A549 (cell line): Measurements from ENCODE around the gene MRFAP1. TPM values are rescaled to one million over a fixed set of nuclear protein-coding genes. Genes with fewer than 3 reads are reported as not detected.

Source experiments
- ATAC-seq, 2 experiments: fragments of 200-7000 bp in 1 of 2; fragments of >200 bp in 1 of 2; cut with Nextera tagmentation in 1 of 2; cut with Tn5 transposase in 1 of 2; 3 replicates each; pipeline versions ENCODE4 v1.8.0 to v1.9.1; 2018 to 2020; ENCODE audit warnings: mild to moderate bottlenecking in 1 of 2, moderate library complexity in 1 of 2
- CTCF ChIA-PET: fragments of 300-600 bp; sonication (Branson Sonifier 250); formaldehyde crosslinking; extraction: SDS; loops from one replicate; lab custom pipeline; 2021; ENCODE audit warnings: antibody characterized with exemption, inconsistent platforms; lab: Yijun Ruan, JAX
- POLR2A ChIA-PET: fragments of 350-600 bp; formaldehyde crosslinking; extraction: SDS; loops from one replicate; lab custom pipeline; 2021; ENCODE audit warnings: antibody characterized with exemption, inconsistent platforms; lab: Yijun Ruan, JAX
- DNase-seq, 2 experiments: peaks; one replicate each; pipeline versions ENCODE4 v3.0.0 to v3.0.0-alpha.2; 2011 to 2016; ENCODE audit warnings: low read depth in 1 of 2, low spot score in 1 of 2
- FAIRE-seq: peaks from 2 replicates; lab custom pipeline; 2011; peaks lifted over from hg19 to GRCh38; lab: Jason Lieb, UNC
- H3K27ac ChIP-seq, 2 experiments: fragments of >200 bp; sonication (Bioruptor Twin); formaldehyde crosslinking; 3 replicates each; pipeline ENCODE4 v1.5.1; 2016 to 2017
- H3K4me1 ChIP-seq: fragments of >200 bp; sonication (Bioruptor Twin); formaldehyde crosslinking; 3 replicates; pipeline ENCODE4 v1.6.1; 2016
- H3K4me2 ChIP-seq: fragments of >200 bp; sonication (Bioruptor Twin); formaldehyde crosslinking; 3 replicates; pipeline ENCODE4 v1.6.1; 2016
- H3K4me3 ChIP-seq: fragments of >200 bp; sonication (Bioruptor Twin); formaldehyde crosslinking; 3 replicates; pipeline ENCODE4 v1.5.1; 2016
- H3K9me3 ChIP-seq: fragments of >200 bp; sonication (Bioruptor Twin); formaldehyde crosslinking; 3 replicates; pipeline ENCODE4 v1.6.1; 2016
- CBX2 ChIP-seq: fragments of 200-600 bp; sonication (generic); IDR thresholded peaks from 2 replicates; pipeline ENCODE4 v1.6.1; 2016; ENCODE audit warnings: low read depth, mild to moderate bottlenecking, borderline replicate concordance
- CBX8 ChIP-seq: fragments of 200-600 bp; sonication (generic); IDR thresholded peaks from 2 replicates; pipeline ENCODE4 v1.6.1; 2016
- CEBPB ChIP-seq, 2 experiments: fragments of >200 bp in 1 of 2; sonication (Bioruptor Twin) in 1 of 2; formaldehyde crosslinking in 1 of 2; IDR thresholded peaks; 2 replicates each; pipeline ENCODE4 v1.6.1; 2012 to 2016
- CHD2 ChIP-seq: fragments of 150-350 bp; IDR thresholded peaks from 2 replicates; pipeline ENCODE4 v1.6.1; 2014; ENCODE audit warnings: low read length; ENCODE audit not compliant: partially characterized antibody
- CHD4 ChIP-seq: fragments of 200-600 bp; sonication (generic); IDR thresholded peaks from 2 replicates; pipeline ENCODE4 v1.6.1; 2016; ENCODE audit warnings: antibody characterized with exemption, mild to moderate bottlenecking, borderline replicate concordance
- EHF ChIP-seq: fragments of 250-450 bp; sonication (Bioruptor Pico); IDR thresholded peaks from 2 replicates; pipeline ENCODE4 v1.5.0; 2020; ENCODE audit warnings: mild to moderate bottlenecking
- ESRRA ChIP-seq: fragments of 150-350 bp; IDR thresholded peaks from 2 replicates; pipeline ENCODE4 v1.6.1; 2014; ENCODE audit warnings: mild to moderate bottlenecking, low read length, borderline replicate concordance
- HDAC2 ChIP-seq: fragments of 200-600 bp; sonication (generic); IDR thresholded peaks from 2 replicates; pipeline ENCODE4 v1.6.1; 2016
- HEYL ChIP-seq: fragments of 250-450 bp; sonication (Bioruptor Pico); IDR thresholded peaks from 2 replicates; pipeline ENCODE4 v1.8.0; 2021; ENCODE audit warnings: mild to moderate bottlenecking, moderate library complexity
- HOXA7 ChIP-seq: fragments of 250-450 bp; sonication (Bioruptor Pico); IDR thresholded peaks from 2 replicates; pipeline ENCODE4 v1.5.0; 2020; ENCODE audit warnings: mild to moderate bottlenecking, moderate library complexity
- HOXB13 ChIP-seq: fragments of 250-450 bp; sonication (Bioruptor Pico); IDR thresholded peaks from 2 replicates; pipeline ENCODE4 v1.5.0; 2020; ENCODE audit warnings: low read depth, mild to moderate bottlenecking, moderate library complexity
- JUN ChIP-seq, 2 experiments: fragments of >200 bp; sonication (Bioruptor Twin); formaldehyde crosslinking; IDR thresholded peaks; 2 replicates in 1 of 2; 3 replicates in 1 of 2; pipeline ENCODE4 v1.6.1; 2016 to 2017
- KDM1A ChIP-seq: fragments of 200-600 bp; sonication (generic); IDR thresholded peaks from 2 replicates; pipeline ENCODE4 v1.6.1; 2016; ENCODE audit warnings: low read depth, mild to moderate bottlenecking
- MAFK ChIP-seq: fragments of 450-650 bp; IDR thresholded peaks from 2 replicates; pipeline ENCODE4 v1.6.1; 2014; ENCODE audit not compliant: partially characterized antibody
- MAZ ChIP-seq: fragments of 150-350 bp; IDR thresholded peaks from 2 replicates; pipeline ENCODE4 v1.6.1; 2014; ENCODE audit warnings: antibody characterized with exemption, low read depth, low read length, borderline replicate concordance
- MYC ChIP-seq: IDR thresholded peaks from 2 replicates; pipeline ENCODE4 v1.6.1; 2012; ENCODE audit warnings: mild to moderate bottlenecking, inconsistent platforms, low read length, improper control_type of control experiment, borderline replicate concordance
- NR3C1 ChIP-seq: fragments of >200 bp; sonication (Bioruptor Twin); formaldehyde crosslinking; IDR thresholded peaks from 3 replicates; pipeline ENCODE4 v1.6.1; 2017
- PHF8 ChIP-seq: fragments of 200-600 bp; sonication (generic); IDR thresholded peaks from 2 replicates; pipeline ENCODE4 v1.6.1; 2016; ENCODE audit warnings: low read depth, mild to moderate bottlenecking, antibody characterized with exemption, moderate library complexity, borderline replicate concordance
- POLR2A ChIP-seq: IDR thresholded peaks from 2 replicates; pipeline ENCODE4 v1.6.1; 2012; ENCODE audit warnings: mild to moderate bottlenecking, low read length
- POLR2AphosphoS2 ChIP-seq: conservative IDR thresholded peaks from 2 replicates; pipeline ENCODE4 v1.6.1; 2012; ENCODE audit warnings: low read length, improper control_type of control experiment, inconsistent platforms
- RAD21 ChIP-seq, 2 experiments: fragments of >200 bp in 1 of 2; sonication (Bioruptor Twin) in 1 of 2; formaldehyde crosslinking in 1 of 2; IDR thresholded peaks in 1 of 2; conservative IDR thresholded peaks in 1 of 2; 2 replicates in 1 of 2; 3 replicates in 1 of 2; pipeline ENCODE4 v1.6.1; 2012 to 2018; ENCODE audit warnings: inconsistent platforms in 1 of 2
- RCOR1 ChIP-seq: fragments of 150-350 bp; IDR thresholded peaks from 2 replicates; pipeline ENCODE4 v1.6.1; 2014; ENCODE audit warnings: antibody characterized with exemption, low read length, low read depth
- RFX5 ChIP-seq: fragments of 450-650 bp; IDR thresholded peaks from 2 replicates; pipeline ENCODE4 v1.7.1; 2014; ENCODE audit warnings: antibody characterized with exemption, mild to moderate bottlenecking, moderate library complexity
- ZC3H11A ChIP-seq: fragments of 450-650 bp; IDR thresholded peaks from 2 replicates; pipeline ENCODE4 v1.6.1; 2014; ENCODE audit warnings: antibody characterized with exemption, mild to moderate bottlenecking
- ZNF302 ChIP-seq: fragments of 250-450 bp; sonication (Bioruptor Pico); IDR thresholded peaks from 2 replicates; pipeline ENCODE4 v1.9.0; 2021; ENCODE audit warnings: inconsistent platforms, mild to moderate bottlenecking, moderate library complexity
- ZSCAN20 ChIP-seq: fragments of 250-450 bp; sonication (Bioruptor Pico); IDR thresholded peaks from 2 replicates; pipeline ENCODE4 v1.8.0; 2022; ENCODE audit warnings: mild to moderate bottlenecking, moderate library complexity
- whole genome bisulfite sequencing: methylation state at CpG from one replicate; pipeline ENCODE4 v1.1.6; 2017; ENCODE audit errors: missing lambda C conversion rate; 5-methylcytosine and 5-hydroxymethylcytosine counted together
- polyA plus RNA-seq, 4 experiments: library from polyadenylated mRNA; depleted of rRNA in 3 of 4; stranded (reverse); fragments of >200 nt; fragmentation: RNase III in 1 of 4; extraction: RNeasy Plus Mini Kit Qiagen cat#74134 plus additional on column Dnase treatment in 1 of 4; gene quantifications; 2 replicates in 3 of 4; 3 replicates in 1 of 4; pipeline ENCODE4 v1.2.3, GENCODE V29; 2011 to 2017
- TF ChIP-seq, protein P1 (sequence below): IDR thresholded peaks from 2 replicates; pipeline ENCODE4 v1.6.1; 2012; ENCODE audit warnings: low read depth, borderline replicate concordance
- TF ChIP-seq, protein P2 (sequence below): fragments of 150-350 bp; IDR thresholded peaks from 2 replicates; pipeline ENCODE4 v1.6.1; 2014; ENCODE audit warnings: low read depth, mild to moderate bottlenecking, low read length
- TF ChIP-seq, protein P3 (sequence below): fragments of >200 bp; sonication (Bioruptor Twin); formaldehyde crosslinking; IDR thresholded peaks from 3 replicates; pipeline ENCODE4 v1.5.1; 2016
- TF ChIP-seq, protein P4 (sequence below): fragments of >200 bp; sonication (Bioruptor Twin); formaldehyde crosslinking; IDR thresholded peaks from 2 replicates; pipeline ENCODE4 v1.6.1; 2016

The MRFAP1 gene
- polyA plus RNA-seq, 2 of the 4 experiments (the other 2 are of a cell fraction), result 272 to 304 TPM

DNA sequence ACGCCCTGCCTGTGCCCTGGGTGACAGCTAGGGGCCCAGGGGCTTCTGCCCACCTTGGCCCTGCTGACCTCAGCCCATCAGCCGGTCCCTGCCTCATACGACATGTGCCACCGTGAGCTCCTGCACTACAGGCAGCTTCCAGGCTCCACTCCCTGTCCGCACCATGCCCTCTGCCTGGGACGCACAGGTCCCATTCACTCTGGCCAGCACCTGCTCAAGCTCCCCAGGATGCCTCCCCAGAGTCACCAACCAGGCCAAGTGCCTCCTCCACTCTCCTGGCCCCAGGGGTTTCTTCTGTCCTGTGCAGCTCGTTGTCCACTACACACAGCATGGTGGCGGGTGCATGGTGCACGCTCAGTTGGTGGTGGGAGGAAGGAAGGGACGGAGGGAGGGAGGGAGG is 20.2 kb upstream of the MRFAP1 start:
- DNase-seq (no peak), ATAC-seq (no peak; a peak in 1 of 6 replicates), FAIRE-seq (no peak)
- ChIA-PET POLR2A (no interaction called here), CTCF (interaction anchor here (0.7 kb wide), 1 partner anchor 75 kb away, joined by 3 read pairs; no protein-coding TSS in a partner anchor)
- Histone ChIP-seq H3K4me3 (no peak overlapping the region), H3K9me3 (no peaks in the 10 kb centered on the region), H3K27ac (no peak overlapping the region), H3K4me2 (no peak overlapping the region), H3K4me1 (no peaks in the 10 kb centered on the region)
- no peak for TF ChIP-seq KDM1A
- TF ChIP-seq MAZ, result no peak
- whole genome bisulfite sequencing, result 100% methylated on average over 3 of the region's 10 CpGs

DNA sequence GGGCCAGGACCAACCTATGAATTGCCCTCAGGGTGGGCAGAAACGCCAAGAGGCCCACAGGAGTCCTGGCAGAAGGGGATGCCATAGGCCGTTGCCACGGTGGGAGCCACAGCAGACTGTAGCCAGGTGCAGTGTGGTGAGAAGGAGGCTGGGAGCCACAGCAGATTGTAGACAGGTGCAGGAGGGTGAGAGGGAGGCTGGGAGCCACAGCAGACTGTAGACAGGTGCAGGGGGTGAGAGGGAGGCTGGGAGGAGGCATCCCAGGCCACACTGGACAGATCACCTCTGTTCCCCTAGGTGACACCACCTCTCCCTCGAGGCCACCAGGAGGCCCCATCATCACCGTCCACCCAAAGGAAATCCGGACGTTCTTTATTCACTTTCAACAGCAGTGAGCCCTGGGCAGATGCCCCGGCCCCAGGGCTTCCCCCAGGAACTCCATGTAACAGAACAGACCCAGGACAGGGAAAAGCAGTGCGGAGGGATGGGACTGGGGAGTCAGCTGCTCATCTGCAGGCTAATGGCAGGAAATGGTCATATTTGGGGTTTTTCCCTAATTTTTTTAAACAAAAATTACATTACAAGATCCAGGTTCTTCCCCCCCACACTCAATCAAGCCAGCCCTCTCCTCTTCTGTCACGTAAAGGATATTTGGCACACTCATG is 19.5 kb upstream of the MRFAP1 start:
- Histone ChIP-seq H3K4me2 (no peak overlapping the region), H3K27ac (no peak overlapping the region), H3K4me1 (no peaks in the 10 kb centered on the region), H3K4me3 (no peak overlapping the region), H3K9me3 (no peaks in the 10 kb centered on the region)
- ATAC-seq, result peak; percentile 19 to 38; a peak in 3 of 6 replicates
- TF ChIP-seq, protein P1, sequence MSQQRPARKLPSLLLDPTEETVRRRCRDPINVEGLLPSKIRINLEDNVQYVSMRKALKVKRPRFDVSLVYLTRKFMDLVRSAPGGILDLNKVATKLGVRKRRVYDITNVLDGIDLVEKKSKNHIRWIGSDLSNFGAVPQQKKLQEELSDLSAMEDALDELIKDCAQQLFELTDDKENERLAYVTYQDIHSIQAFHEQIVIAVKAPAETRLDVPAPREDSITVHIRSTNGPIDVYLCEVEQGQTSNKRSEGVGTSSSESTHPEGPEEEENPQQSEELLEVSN, result no peak
- TF ChIP-seq, protein P2, sequence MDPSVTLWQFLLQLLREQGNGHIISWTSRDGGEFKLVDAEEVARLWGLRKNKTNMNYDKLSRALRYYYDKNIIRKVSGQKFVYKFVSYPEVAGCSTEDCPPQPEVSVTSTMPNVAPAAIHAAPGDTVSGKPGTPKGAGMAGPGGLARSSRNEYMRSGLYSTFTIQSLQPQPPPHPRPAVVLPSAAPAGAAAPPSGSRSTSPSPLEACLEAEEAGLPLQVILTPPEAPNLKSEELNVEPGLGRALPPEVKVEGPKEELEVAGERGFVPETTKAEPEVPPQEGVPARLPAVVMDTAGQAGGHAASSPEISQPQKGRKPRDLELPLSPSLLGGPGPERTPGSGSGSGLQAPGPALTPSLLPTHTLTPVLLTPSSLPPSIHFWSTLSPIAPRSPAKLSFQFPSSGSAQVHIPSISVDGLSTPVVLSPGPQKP, result no peak
- no peak for TF ChIP-seq MAFK
- TF ChIP-seq HEYL (CRISPR knock-in tag), result no peak
- TF ChIP-seq HOXB13 (CRISPR knock-in tag), result no peak
- ChIA-PET POLR2A (no interaction called here), CTCF (no interaction called here)
- no peak for DNase-seq
- no peak for FAIRE-seq
- 77% methylated on average over 10 of the region's 10 CpGs for WGBS

DNA sequence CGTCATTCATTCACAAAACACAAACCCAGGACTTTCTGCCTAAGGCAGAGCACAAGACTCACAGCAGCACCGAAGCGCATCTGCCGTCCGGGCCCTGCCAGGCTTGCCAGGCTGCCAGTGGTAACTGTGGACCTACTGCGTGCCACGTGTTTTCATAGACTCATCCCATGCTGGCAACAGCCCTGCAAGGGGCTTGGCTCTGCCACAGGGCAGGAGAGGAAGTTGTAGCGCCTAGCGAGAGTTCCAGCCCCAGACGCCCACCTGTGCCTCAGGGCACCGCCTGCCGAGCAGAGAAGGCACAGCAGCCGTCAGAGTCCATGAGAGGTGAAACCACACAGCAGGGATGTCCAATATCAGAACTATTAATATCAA is 18.9 kb upstream of the MRFAP1 start:
- POLR2A ChIA-PET, result interaction anchor here (0.7 kb wide), 1 partner anchor 168 kb away, joined by 3 read pairs; no protein-coding TSS in a partner anchor
- CTCF ChIA-PET, result interaction anchor here (0.7 kb wide), 1 partner anchor 20 kb away, joined by 4 read pairs; no protein-coding TSS in a partner anchor

DNA sequence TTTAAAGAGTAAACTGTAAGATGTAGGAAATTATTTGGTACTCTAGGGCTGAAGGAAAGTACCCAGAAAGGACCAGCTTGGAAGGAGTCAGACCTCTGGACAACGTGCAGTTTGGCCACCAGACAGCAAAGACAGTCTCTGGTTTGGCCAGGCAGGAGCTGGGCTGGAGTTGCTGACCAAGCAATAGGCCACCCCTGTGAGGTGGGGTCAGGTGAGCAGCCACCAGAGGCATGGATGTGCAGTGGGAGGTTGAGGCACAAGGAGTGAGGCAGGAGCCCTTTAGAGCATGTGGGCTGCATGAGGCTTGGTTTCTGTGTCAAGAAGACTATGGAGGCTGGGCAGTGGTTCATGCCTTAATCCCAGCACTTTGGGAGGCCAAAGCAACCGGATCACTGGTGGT is 17.7 kb upstream of the MRFAP1 start:
- ChIA-PET POLR2A (no interaction called here), CTCF (no interaction called here)
- H3K4me1 ChIP-seq, result no peaks in the 10 kb centered on the region
- H3K4me2 ChIP-seq, result no peak overlapping the region
- H3K9me3 ChIP-seq, result no peaks in the 10 kb centered on the region
- ATAC-seq (no peak), FAIRE-seq (no peak), DNase-seq (no peak)
- no peak overlapping the region for H3K27ac ChIP-seq
- WGBS, result 79% methylated on average over 2 of the region's 2 CpGs
- no peak for TF ChIP-seq KDM1A
- TF ChIP-seq NR3C1, result no peak
- TF ChIP-seq CBX2, result no peak
- TF ChIP-seq CHD2, result no peak
- no peak for TF ChIP-seq HOXA7
- TF ChIP-seq CHD4, result no peak
- no peak for TF ChIP-seq JUN (IDR thresholded peaks at IDR 0.05)
- TF ChIP-seq POLR2AphosphoS2, result no peak
- no peak for TF ChIP-seq EHF (CRISPR knock-in tag)
- TF ChIP-seq, protein P3, sequence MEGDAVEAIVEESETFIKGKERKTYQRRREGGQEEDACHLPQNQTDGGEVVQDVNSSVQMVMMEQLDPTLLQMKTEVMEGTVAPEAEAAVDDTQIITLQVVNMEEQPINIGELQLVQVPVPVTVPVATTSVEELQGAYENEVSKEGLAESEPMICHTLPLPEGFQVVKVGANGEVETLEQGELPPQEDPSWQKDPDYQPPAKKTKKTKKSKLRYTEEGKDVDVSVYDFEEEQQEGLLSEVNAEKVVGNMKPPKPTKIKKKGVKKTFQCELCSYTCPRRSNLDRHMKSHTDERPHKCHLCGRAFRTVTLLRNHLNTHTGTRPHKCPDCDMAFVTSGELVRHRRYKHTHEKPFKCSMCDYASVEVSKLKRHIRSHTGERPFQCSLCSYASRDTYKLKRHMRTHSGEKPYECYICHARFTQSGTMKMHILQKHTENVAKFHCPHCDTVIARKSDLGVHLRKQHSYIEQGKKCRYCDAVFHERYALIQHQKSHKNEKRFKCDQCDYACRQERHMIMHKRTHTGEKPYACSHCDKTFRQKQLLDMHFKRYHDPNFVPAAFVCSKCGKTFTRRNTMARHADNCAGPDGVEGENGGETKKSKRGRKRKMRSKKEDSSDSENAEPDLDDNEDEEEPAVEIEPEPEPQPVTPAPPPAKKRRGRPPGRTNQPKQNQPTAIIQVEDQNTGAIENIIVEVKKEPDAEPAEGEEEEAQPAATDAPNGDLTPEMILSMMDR, result no peak
- no peak for TF ChIP-seq RFX5
- no peak for TF ChIP-seq HDAC2
- TF ChIP-seq CEBPB (IDR thresholded peaks at IDR 0.05), result no peak
- TF ChIP-seq POLR2A, result no peak
- TF ChIP-seq ZSCAN20 (CRISPR knock-in tag), result no peak
- no peak for TF ChIP-seq PHF8
- no peak overlapping the region for H3K4me3 ChIP-seq

More for the DNA sequence above, 18.9 kb upstream of the MRFAP1 start:
- DNase-seq (no peak), FAIRE-seq (no peak), ATAC-seq (no peak)
- TF ChIP-seq ESRRA (no peak), CHD2 (no peak), HDAC2 (no peak), RCOR1 (no peak), ZC3H11A (no peak), MAZ (no peak), EHF (CRISPR knock-in tag) (no peak), CBX8 (no peak), HOXB13 (CRISPR knock-in tag) (no peak), MAFK (no peak), RAD21 (conservative IDR thresholded peaks at IDR 0.05 in 1 of 2, IDR thresholded peaks at IDR 0.05 in 1 of 2) (no peak), MYC (no peak), RFX5 (no peak), ZNF302 (CRISPR knock-in tag) (no peak)
- TF ChIP-seq, protein P4, sequence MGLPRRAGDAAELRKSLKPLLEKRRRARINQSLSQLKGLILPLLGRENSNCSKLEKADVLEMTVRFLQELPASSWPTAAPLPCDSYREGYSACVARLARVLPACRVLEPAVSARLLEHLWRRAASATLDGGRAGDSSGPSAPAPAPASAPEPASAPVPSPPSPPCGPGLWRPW, result no peak
- H3K4me1 ChIP-seq, result no peaks in the 10 kb centered on the region
- no peak overlapping the region for H3K4me3 ChIP-seq
- no peak overlapping the region for H3K4me2 ChIP-seq
- no peak overlapping the region for H3K27ac ChIP-seq
- H3K9me3 ChIP-seq, result no peaks in the 10 kb centered on the region
- 85% methylated on average over 8 of the region's 13 CpGs for WGBS
